ENCODE results near the gene ARFGEF3. TPM values are rescaled to one million over a fixed set of nuclear protein-coding genes. Genes with fewer than 3 reads are reported as not detected.
"Not testable (repeated sequence)": the region's sequence is repeated elsewhere in the genome, so short reads cannot be mapped to it uniquely, and the experiment has no call there.

Gene ARFGEF3
- polyA plus RNA-seq, 10 donors = 0.76 to 2.6 (median 1.6) TPM

DNA sequence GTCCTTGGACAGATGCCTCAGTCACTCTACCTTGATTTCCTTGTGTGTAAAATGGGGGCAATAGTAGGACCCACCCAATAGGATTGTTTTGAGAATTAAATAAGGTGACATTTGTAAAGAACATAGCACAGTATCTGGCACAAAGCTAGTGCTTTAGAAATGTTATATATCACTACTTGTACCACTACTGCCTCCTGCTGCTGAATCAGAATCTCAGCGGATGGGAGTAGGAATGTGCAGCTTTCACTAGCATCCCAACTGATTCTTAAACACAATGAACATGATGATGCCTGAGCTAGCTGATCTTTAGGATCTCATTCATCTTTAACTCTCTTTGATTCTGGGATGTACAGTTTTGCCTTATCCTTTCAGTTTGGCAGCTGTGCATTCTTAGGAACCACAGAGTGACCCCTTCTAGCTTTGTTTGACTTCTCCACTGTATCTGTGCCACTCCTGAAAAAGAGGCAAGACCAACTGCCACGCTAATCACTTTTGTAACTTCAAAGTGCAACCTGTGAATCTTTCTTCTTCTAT, 49.4 kb downstream of the ARFGEF3 start:
- DNase-seq = no peak

GRCh38 chr6:138211601-138212000, 49.9 kb downstream of the ARFGEF3 start:
- DNase-seq = no peak

GRCh38 chr6:138212530-138212929, 50.8 kb downstream of the ARFGEF3 start:
- not testable (repeated sequence) for DNase-seq

DNA sequence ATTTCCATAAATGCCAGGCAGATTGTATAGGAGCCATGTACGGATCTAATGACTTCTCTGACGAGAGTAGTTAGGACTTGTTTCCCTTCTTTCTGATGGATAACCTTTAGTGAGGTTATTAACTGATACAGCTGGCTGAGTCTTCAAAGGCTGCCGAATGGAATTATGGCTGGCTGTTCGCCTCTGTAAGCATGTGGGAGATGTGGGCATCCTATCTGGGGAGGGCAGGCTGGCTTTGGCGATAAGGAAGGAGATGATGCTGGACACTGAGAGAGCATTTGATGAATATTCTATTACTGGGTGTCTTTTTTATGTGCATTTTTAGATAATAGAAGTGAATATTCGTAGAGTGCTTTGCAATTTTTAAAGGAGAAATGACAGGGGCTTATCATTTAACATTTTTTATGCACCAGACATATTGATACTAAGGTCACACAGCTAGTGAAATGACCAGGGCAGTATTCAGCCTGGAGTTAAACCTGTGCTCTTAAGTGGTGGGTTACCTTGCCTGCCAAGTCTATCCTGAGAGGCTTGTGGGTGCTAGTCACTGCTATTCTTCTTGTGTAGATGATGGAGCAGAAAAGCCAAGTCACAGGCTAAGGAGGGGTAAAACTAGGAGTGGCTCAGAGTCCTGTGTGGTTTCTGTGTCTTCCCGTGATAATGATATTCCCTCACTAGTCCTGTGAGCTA, 53.5 kb downstream of the ARFGEF3 start:
- no peak for DNase-seq

- no peak for DNase-seq
Observed at GRCh38 chr6:138218449-138218848, 56.7 kb downstream of the ARFGEF3 start, which contains the start of gene PBOV1. Gene PBOV1 (minus strand): TSS chr6:138218491. CDS start chr6:138218395, 96 bp downstream.

DNA sequence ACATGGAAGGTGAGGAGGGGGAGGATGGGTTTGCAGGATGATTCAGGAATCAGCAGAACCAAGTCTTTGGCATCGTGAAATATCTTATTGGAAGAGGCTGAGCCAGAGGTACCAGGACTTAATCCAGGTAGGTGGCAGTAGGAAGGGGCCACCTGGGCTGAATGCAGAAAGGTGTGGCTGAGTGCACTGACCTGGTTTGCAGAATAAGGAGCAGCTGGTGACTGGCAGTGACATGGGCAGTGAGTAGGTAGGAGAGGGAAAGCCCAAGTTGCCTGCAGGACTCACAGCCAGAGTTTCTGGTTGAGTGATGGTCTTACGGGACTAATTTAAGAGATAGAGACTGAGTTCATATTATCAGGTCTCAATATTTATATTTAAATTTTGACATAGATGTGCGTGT, 57.7 kb downstream of the ARFGEF3 start:
- no peak for DNase-seq

DNA sequence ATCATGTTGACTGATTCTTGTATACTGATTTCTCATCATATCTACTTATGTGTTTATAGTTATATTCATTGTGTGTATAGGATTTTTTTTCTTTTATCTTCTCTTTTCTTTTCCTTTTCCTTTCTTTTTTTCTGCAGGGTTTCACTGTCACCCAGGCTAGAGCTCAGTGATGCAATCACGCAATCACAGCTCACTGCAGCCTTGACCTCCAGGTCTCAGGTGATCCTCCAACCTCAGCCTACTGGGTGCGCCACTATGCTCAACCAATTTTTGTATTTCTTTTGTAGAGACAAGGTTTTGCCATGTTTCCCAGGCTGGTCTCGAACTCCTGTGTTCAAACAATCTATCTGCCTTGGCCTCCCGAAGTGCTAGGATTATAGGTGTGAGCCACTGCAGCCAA, 58.2 kb downstream of the ARFGEF3 start:
- no peak for DNase-seq

DNA sequence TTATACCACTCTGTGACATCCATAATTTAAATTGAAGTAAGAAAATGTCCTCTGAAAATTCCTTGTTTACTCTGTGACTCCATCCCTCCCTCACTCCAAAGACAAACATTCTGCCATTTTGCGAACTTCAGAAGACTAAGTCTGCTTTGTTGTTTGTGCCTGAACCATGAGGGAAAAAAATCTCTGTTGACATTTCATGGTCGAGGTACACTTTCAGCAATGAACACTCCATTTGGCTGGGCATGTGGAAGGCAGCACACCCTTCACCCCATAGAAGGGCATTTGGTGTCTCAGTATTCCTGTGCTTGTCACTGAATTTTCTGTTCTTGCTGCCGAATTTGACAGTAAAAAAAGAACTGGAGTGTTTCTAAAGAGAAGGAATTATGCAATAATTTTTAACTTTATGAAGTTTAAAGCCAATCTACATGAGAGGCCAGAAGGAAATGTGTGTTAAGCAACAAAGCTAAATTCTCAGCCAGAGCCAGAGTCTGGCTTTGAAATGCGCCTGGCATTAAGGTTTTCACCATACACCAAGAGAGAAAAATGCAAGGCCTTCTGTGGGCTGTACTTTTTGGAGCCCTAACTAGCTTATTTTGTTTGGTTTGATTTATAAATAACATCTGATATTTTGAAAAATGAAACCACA, 61.3 kb downstream of the ARFGEF3 start:
- DNase-seq = no peak

DNA sequence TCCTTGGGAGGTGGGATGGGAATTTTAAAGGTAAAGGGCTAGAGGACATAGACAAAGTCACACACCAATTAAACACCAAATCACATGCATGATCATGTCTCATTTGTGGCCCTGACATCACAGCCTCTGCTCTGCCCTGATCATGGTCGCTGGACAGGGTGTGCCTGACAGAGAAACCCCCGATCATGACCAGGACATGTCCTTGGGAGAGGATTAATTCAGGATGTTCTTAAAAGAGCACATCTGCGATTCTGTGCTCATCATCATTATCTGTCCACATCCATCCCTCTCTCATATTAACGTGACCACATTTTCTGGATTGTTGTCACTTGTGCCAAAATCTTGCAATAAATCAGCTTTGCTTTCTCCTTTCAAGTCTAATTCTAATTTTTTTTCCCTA, 64.2 kb downstream of the ARFGEF3 start:
- no peak for DNase-seq

DNA sequence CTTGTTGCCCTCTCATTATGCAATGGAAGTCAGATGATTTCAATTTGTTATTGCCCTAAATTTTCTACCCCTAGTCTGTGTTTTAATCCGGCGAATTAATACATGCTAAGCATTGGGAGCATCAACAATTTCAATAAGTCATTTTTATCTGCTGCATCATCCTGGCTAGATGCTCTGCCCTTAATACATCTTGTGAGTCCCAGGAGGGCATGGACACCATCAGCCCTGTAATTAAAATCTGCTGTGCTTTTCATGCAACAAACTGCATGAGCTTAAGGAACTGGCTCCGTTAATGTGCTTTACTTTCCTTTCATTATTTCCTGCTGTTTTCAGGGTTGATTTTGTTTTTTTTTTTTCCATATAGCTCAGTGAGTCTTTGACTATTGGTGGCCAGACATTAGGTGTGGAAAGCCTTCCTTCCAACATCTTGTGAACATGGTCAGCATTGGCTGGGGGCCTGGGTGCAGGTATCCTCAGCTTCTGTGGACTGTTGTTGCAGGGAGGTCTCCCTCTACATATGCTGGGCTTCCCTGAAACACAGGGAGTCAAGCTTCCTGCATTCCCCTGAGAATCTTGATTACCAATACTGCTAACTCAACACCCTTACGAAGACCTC, 65.1 kb downstream of the ARFGEF3 start:
- DNase-seq = no peak

DNA sequence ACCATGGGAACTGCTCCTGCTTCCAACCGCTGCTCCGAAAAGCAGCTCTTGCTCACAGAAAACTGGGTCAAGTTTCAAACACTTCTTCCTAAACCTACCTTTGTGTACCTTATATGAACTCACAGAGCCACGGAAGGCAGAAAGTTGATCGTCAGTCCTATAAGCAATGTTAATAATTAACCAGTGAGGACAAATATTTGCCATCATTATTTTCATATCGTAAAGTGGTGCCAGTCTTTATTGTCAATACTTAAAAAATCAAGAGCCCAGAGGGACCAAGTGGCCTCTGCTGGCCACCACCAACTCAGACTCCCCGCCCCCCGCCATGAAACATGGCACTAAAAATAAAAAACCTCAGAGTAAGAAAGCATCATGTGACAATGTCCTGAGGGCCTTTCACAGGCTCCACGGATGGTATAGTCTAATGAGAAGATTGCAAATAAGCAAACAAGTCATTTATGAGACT, 65.6 kb downstream of the ARFGEF3 start:
- no peak for DNase-seq

GRCh38 chr6:138229072-138229471, 67.3 kb downstream of the ARFGEF3 start:
- no peak for DNase-seq

DNA sequence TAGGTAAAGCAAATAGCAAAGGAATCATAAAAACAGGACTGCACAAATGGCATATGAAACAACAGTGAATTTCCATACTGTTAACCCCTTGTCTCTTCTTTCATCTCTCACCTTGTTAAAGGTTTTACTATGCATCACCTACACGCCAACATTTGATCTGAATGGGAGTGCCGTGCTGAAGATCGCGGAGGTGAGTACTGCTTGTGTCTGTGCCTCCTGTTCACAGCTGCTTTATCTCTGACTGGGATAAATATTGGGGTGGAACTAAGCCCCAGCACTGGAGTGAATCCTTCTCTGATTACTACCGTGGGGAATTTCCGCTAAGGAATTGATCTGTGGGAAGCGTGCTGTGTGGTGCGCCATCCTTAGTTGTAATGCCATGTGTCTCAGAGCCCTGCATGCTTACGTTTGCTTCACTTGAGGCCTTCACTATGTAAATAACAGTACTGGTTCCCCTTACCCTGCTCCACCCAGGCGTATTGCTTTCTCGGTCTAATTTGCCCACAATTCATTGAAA, 68.0 kb downstream of the ARFGEF3 start:
- no peak for DNase-seq

DNA sequence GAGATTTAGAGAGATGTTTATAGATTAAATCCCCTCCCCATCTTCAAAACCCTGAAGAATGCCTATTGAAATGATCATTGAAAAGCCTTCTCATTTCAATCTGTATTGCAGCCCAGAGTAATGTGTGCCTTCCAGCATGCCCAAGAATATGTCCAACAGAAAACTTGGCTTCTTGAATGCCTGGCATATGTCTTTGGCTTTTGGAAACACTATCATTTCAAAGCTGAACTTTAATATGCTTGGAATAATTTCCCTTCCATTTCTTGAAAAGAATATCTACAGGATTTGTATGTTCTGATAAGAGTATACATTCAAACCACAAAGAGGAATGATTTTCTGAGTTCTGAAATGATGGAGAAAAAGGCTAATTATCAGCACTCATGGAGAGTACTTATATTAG, 68.5 kb downstream of the ARFGEF3 start:
- DNase-seq = no peak

- no peak for DNase-seq
Observed at GRCh38 chr6:138230759-138231380, 69.1 kb downstream of the ARFGEF3 start.

- no peak for DNase-seq
Observed at GRCh38 chr6:138231381-138231886, 69.7 kb downstream of the ARFGEF3 start.

DNA sequence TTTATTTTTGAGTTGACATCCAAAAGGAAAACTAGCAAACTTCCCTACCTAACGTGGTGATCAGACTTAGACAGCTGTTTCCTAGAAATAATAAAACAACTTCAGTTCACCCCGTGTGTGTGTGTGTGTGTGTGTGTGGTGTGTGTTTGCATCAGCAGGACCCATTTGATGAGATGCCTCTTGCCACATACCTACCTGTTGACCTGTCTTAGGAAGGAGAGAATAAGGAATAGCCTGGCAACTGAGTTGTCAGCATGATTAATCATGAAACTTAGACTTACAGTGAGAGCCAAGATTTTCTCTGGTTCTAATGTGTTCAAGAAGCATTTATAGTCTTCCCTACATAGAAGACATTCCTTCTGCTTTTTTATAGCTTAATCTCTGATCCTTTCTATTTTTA, 72.6 kb downstream of the ARFGEF3 start:
- no peak for DNase-seq

DNA sequence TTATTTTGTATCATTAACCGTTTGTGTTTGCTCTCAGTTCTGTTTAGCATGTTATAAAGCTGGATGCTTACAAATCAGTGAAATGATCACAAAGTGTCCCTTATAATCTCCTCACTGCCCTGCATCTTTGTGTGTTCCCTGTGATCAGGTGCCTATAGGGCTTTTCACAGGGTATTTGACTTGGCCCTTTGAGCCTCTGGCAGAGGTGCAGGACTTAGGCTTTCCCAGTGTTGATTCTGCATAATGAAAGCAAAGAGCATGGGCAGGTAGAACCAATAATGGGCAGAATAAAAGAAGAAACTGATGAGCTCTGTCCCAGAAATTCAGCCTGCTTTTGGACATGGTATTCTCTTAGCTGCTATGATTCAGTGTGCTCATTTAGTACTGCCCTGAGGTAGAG, 73.5 kb downstream of the ARFGEF3 start:
- no peak for DNase-seq

DNA sequence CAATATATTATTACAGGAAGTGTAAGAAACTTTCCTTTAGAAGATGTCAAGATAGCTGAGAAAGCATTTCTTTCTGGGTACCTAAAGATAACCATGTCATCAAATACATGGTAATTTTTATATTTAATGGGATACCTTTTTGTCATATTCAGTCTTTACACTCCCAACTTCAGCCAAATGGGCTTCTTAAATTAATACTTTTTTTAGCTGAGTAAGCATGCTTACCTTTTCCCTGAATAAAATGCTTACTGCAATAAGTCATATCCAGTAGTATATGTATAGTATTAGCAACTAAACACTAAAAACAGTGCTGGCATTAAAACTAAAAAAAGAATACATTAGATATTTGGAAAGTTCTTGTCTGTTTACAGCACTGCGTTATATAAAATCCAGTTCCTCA, 74.0 kb downstream of the ARFGEF3 start:
- DNase-seq = no peak

DNA sequence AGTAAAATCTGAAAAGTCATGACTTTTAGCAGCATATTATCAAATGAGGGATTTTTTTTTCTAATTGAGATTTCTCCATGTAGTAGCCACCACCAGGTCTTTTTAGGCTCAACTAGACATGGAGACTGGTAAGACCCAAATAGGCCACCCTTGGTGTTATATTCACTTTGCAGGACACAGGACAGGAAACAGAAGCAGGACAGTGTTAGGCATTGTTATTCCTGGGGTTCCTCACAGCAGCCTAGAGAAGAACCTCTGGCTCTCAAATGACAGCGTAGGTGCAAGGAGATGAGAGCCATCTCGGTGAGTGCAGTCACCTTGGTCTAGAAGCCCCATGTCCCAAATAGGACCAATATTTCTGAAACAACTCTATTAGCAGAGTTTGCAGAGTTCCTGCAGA, 75.7 kb downstream of the ARFGEF3 start:
- DNase-seq = no peak

DNA sequence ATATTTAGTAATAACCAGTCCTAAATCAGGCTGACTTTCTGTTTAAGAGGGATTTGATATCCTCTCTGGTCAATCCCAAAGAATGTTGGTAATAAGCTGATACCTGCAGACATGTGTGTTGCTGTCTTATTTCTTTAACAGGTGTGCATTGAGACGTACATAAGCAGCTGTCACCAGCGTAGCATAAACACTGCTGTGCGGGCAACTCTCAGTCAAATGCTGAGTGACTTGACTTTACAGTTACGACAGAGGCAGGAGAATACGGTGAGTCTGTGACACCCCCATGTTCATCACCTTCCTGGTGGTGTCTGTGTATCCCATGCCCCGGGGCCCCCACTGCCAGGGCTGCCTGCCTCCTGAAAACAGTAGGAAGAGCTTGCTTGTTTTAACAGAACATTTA, 76.6 kb downstream of the ARFGEF3 start:
- DNase-seq = no peak

GRCh38 chr6:138239774-138240173, 78.0 kb downstream of the ARFGEF3 start:
- no peak for DNase-seq

All from muscle of back (tissue), 11 donors.